Esophagus muscularis mucosa (tissue), 3 donors: Measurements from ENCODE around the gene ATPAF2.

Source experiments
- CTCF ChIP-seq, 3 experiments: fragments of 200-600 bp in 2 of 3; fragments of 450-650 bp in 1 of 3; sonication (generic) in 2 of 3; IDR thresholded peaks; one replicate each; pipeline ENCODE4 v1.5.1; 2017 to 2019; ENCODE audit warnings: antibody characterized with exemption in 3 of 3, mild to moderate bottlenecking in 2 of 3, moderate library complexity in 1 of 3
- POLR2A ChIP-seq: fragments of 450-650 bp; IDR thresholded peaks from one replicate; pipeline ENCODE4 v1.6.1; 2017; ENCODE audit warnings: antibody characterized with exemption, moderate library complexity, mild to moderate bottlenecking, low read depth

DNA sequence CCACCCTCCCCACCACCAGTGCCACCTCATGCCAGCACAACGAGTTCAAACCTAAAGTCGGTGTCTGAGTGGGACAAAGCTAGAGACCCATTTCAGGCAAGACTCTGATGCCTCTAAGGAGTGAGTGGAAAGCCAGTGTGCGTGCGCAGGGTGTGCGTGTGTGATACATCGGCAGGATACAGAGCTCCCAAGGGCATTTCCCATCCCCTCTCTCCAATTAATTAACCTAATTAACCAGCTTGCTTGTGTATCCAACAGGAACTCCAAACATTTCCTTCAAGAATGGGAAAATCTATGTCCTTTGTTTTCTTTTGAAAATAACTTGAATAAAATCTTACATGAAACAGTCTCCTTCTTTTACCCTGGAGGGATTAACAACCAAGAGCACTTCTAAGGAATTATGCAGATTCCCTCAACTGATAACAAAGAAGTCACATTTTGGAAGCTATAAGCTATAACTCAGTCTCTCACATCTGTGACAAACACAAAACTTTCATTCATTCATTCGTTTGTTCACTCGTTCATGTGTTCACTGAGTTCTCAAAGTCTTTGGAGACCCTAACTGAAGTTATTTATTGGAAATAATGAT lies 9.9 kb downstream of the ATPAF2 start:
- TF ChIP-seq POLR2A (no peak), CTCF (IDR thresholded peaks at IDR 0.05) (no peak)
